GM19351 (cell line): Measurements from ENCODE around the gene PDE2A.

ENCODE experiments used
- ATAC-seq: cut with Tn5 transposase; IDR thresholded peaks from one replicate; pipeline ENCODE4 v1.9.1; 2021; ENCODE audit warnings: mild to moderate bottlenecking, moderate library complexity; ENCODE audit not compliant: unreplicated experiment

The PDE2A gene

DNA sequence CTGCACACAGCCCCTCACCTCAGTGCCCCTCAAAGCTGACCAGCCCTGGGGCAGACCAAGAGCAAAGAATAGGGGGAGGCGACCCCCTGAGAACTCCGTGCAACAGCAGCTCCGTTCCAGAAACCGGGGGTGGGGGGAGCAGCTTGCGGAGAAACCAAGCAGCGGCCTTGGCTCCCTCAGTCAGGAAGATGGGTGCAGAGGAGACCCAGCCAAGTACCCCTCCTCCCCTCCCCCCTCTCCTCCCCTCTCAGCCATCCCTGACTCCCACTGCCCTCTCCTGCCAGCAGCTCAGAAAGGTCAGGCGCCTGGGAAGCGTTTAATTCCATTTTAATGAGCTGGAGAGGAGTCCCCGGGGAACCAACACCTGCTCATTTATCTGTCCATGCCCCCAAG is 78.9 kb downstream of the PDE2A start:
- no peak for ATAC-seq

DNA sequence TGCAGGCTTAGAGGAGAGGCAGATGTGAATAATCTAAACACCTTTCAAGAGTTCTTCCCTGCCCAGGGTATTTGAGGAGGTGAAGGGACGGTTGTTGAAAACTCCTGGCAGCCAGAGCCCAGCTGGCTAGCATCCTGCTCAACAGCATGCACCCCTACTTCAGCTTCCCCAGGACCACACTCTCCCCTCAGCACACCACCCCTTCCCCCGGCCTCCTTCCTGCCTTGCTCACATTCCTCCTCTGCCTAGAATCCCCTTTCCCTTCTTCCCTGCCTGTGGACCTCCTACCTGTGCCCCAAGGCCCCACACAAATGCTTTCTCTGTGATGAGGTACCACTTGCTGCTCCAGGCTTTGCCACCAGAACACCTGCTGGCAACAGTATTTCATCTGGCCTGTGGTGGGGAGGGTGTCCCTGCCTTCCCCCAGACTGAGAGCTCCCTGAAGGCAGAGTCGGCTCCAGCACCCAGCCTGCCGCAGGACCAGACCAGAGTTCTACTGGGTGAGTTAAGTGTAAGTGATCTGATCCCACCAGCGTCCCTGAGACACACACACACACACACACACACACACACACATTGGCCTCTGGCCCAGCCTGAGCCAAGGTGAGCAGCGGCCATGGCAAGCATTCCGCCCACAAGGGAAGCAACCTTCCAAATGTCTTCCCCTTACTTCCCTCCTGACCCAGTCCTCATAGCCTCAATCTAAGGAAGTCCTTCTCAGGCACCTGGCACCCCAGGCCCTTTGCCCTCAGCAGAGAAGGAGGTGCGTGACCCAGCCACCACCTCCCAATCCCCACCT is 79.5 kb downstream of the PDE2A start:
- ATAC-seq: no peak

GRCh38 chr11:72592698-72593495 is 81.3 kb downstream of the PDE2A start:
- ATAC-seq: no peak

DNA sequence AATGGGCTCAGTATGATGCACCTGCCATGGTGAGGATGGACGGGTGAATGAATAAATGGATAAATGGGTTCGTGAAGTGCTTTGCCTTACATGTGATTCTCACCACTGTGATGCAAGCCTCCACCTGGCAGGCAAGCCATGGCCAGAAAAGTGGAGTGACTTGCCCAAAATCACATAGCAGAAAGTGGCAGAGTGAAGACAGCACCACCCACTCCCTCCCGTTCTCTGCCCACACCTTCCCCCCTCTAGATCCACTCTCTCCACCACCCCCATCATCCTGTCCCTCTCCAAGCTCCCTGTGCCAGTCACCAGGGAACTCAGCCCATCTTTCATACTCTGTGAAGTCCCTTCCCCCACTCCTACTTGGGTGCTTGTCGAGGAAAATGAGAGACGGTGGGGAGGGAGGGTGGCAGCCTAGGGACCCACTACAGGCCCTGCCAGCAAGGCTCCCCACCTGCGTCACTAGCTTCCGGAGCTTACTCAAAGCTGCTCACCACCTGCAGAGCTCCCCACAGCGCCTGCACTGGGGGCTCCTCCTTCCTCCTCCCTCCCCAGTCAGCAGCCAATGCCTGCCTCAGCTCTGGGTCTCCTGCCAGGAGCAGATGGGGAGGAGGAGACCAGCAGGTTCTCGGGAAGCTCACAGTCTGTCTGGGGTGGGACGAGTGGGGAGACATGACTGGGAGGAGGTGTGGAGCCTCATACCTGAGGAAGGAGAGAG is 82.3 kb downstream of the PDE2A start:
- no peak for ATAC-seq

DNA sequence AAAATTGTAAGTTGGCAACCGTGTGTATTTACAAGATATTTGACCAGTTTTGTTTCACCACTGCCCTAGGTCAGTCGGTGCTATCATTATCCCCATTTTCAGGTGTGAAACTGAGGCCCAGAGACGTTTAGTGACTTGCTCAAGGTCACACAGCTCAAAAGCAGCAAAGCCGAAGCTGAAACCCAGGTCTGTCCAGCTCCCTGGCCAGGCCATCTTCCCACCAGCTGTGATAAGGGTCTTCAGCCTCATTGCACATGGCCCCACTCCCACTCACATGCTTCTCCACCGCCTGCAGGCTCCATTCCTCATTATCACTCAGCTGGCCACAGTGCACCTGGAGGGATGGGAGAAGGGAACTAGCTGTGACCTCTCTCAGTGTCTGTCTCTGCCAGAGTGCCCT is 83.2 kb downstream of the PDE2A start:
- ATAC-seq: no peak

- ATAC-seq: no peak
These were observed 84.1 kb downstream of the PDE2A start for GRCh38 chr11:72589802-72590761.

- ATAC-seq: no peak
These were observed 85.5 kb downstream of the PDE2A start for GRCh38 chr11:72588421-72589410.

DNA sequence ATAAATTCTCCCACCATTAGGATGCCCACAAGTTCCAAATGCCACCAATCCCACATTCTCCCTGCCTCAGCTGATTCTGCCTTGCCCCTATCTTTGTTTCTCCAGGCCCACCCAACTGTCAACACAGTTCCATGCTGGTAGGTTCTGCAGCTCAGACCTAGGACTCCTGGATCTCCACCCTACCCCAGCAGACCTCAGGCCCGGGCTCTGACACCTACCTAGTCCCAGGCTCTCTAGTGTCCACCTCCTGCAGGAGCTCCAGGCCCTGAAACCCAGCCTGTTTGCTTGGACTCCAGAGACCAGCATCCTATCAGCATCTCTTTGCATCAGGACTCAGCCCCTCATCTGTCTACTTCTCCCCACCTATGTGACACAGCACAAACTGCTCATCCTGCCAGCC is 86.5 kb downstream of the PDE2A start:
- no peak for ATAC-seq

- ATAC-seq: no peak
These were observed 87.7 kb downstream of the PDE2A start for GRCh38 chr11:72586321-72587090.

- peak; percentile 64 for ATAC-seq
These were observed 88.4 kb downstream of the PDE2A start for GRCh38 chr11:72585762-72586311.

- ATAC-seq: no peak
These were observed 89.2 kb downstream of the PDE2A start for GRCh38 chr11:72584939-72585597.

- ATAC-seq: no peak
These were observed 89.8 kb downstream of the PDE2A start for GRCh38 chr11:72584293-72584938.

- ATAC-seq: no peak
These were observed 90.5 kb downstream of the PDE2A start for GRCh38 chr11:72583616-72584292.

DNA sequence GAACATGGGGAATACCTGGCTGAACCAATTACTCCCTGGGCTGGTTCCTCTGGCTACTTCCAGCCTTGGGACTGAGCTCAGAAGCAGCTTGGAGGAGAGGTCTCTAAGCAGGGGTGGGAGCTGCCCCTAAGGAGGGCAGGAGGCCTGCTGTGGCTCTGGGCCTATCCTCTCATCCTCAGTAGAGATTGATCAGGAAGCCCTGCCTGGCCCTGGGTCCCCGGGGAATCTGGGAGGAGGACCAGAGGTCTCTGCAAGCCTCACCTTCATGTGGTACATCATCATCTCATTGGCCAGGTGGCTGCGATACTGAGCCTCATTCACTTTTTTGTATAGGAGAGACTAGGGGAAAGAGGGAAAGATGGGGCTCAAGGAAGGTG is 91.1 kb downstream of the PDE2A start:
- no peak for ATAC-seq

- no peak for ATAC-seq
These were observed 91.7 kb downstream of the PDE2A start for GRCh38 chr11:72582206-72583176.
